Measurements from ENCODE around the gene ABTB1. TPM values are rescaled to one million over a fixed set of nuclear protein-coding genes. Genes with fewer than 3 reads are reported as not detected.

Gene ABTB1
- total and polyA plus RNA-seq, 2 donors (not counting 1 experiment from before 2014, with no cell fraction given): 11.8 to 15.5 TPM

DNA sequence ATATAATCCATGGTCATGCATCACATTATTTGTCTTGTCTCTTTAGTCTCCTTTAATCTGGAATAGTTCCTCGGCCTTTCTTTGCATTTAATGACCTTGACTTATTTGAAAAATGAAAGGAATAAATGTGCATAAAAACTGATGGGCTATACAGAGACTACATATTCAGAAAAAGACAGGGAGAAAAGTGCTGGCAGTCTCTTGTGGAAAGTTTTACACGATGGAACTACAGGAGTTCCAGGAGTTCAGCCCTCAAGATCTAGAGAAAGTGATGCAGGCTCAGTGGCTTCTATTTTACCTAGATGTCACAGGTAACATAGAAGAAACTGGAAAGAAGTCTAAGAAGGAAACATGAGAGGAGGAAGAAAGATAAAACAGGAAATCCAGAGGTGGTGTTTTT is 7.6 kb upstream of the ABTB1 start:
- Histone ChIP-seq H2AFZ (ENCODE audit: low read length) (no peak overlapping the region), H3K4me3 (replicated peaks in 1 of 4; ENCODE audit: control extremely low read depth in 1 of 4, insufficient read depth in 1 of 4, low read depth in 3 of 4, low read length in 4 of 4) (no peak overlapping the region), H3K4me2 (ENCODE audit: extremely low read depth, insufficient read depth, low read length) (no peak overlapping the region), H3K79me2 (ENCODE audit: control insufficient read depth, insufficient read depth, low read length) (no peaks in the 10 kb centered on the region), H4K20me1 (ENCODE audit: control insufficient read depth, extremely low read depth, insufficient read depth, low read length) (no peaks in the 10 kb centered on the region), H3K9ac (ENCODE audit: insufficient read depth, low read length) (no peak overlapping the region), H3K36me3 (ENCODE audit: control insufficient read depth, insufficient read depth, low read length) (no peaks in the 10 kb centered on the region), H3K4me1 (ENCODE audit: control insufficient read depth, extremely low read depth, insufficient read depth, low read length) (no peaks in the 10 kb centered on the region), H3K27ac (ENCODE audit: insufficient read depth, low read length) (no peak overlapping the region), H3K27me3 (ENCODE audit: control insufficient read depth, insufficient read depth, low read length) (no peaks in the 10 kb centered on the region), H3K9me3 (ENCODE audit: control insufficient read depth, insufficient read depth, low read depth, low read length) (no peaks in the 10 kb centered on the region)
- TF ChIP-seq, protein P1, sequence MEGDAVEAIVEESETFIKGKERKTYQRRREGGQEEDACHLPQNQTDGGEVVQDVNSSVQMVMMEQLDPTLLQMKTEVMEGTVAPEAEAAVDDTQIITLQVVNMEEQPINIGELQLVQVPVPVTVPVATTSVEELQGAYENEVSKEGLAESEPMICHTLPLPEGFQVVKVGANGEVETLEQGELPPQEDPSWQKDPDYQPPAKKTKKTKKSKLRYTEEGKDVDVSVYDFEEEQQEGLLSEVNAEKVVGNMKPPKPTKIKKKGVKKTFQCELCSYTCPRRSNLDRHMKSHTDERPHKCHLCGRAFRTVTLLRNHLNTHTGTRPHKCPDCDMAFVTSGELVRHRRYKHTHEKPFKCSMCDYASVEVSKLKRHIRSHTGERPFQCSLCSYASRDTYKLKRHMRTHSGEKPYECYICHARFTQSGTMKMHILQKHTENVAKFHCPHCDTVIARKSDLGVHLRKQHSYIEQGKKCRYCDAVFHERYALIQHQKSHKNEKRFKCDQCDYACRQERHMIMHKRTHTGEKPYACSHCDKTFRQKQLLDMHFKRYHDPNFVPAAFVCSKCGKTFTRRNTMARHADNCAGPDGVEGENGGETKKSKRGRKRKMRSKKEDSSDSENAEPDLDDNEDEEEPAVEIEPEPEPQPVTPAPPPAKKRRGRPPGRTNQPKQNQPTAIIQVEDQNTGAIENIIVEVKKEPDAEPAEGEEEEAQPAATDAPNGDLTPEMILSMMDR (conservative IDR thresholded peaks at IDR 0.05 in 1 of 2, IDR thresholded peaks at IDR 0.05 in 1 of 2; ENCODE audit: low read depth in 1 of 2, low read length in 2 of 2): no peak
- no peak for TF ChIP-seq EZH2 (IDR thresholded peaks at IDR 0.05; ENCODE audit: low read length, missing control alignments)
- no peak for DNase-seq (ENCODE audit: low read depth in 2 of 2)

DNA sequence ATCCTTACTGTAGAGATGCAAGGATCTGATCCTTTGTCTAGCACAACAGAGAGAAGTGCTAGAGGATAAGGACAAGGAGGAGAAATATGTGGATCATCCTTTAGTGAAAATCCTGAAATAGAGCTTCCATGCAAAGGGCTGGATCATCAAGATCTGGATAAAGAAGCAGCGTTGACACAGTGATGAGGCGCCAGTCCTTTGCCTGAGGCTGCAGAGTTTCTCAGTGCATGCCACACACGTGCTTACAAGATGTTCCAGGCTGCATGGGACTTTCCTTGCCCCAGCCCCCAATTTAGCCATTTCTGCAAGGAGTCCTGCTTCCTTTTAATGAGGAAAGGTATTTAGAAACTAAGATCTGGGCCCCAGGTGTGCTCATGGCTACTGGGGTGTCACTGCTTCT is 7.2 kb upstream of the ABTB1 start:
- no peaks in the 10 kb centered on the region for H3K9me3 ChIP-seq (ENCODE audit: control insufficient read depth, insufficient read depth, low read depth, low read length)
- H3K4me3 ChIP-seq (replicated peaks in 1 of 4; ENCODE audit: control extremely low read depth in 1 of 4, insufficient read depth in 1 of 4, low read depth in 3 of 4, low read length in 4 of 4): no peak overlapping the region
- no peak overlapping the region for H3K9ac ChIP-seq (ENCODE audit: insufficient read depth, low read length)
- H3K4me2 ChIP-seq (ENCODE audit: extremely low read depth, insufficient read depth, low read length): no peak overlapping the region
- no peaks in the 10 kb centered on the region for H3K4me1 ChIP-seq (ENCODE audit: control insufficient read depth, extremely low read depth, insufficient read depth, low read length)
- H2AFZ ChIP-seq (ENCODE audit: low read length): no peak overlapping the region
- DNase-seq (ENCODE audit: low read depth in 2 of 2): no peak
- no peaks in the 10 kb centered on the region for H4K20me1 ChIP-seq (ENCODE audit: control insufficient read depth, extremely low read depth, insufficient read depth, low read length)
- H3K36me3 ChIP-seq (ENCODE audit: control insufficient read depth, insufficient read depth, low read length): no peaks in the 10 kb centered on the region
- TF ChIP-seq, protein P1 (conservative IDR thresholded peaks at IDR 0.05 in 1 of 2, IDR thresholded peaks at IDR 0.05 in 1 of 2; ENCODE audit: low read depth in 1 of 2, low read length in 2 of 2): no peak
- TF ChIP-seq EZH2 (IDR thresholded peaks at IDR 0.05; ENCODE audit: low read length, missing control alignments): no peak
- H3K79me2 ChIP-seq (ENCODE audit: control insufficient read depth, insufficient read depth, low read length): no peaks in the 10 kb centered on the region
- no peaks in the 10 kb centered on the region for H3K27me3 ChIP-seq (ENCODE audit: control insufficient read depth, insufficient read depth, low read length)
- H3K27ac ChIP-seq (ENCODE audit: insufficient read depth, low read length): no peak overlapping the region

DNA sequence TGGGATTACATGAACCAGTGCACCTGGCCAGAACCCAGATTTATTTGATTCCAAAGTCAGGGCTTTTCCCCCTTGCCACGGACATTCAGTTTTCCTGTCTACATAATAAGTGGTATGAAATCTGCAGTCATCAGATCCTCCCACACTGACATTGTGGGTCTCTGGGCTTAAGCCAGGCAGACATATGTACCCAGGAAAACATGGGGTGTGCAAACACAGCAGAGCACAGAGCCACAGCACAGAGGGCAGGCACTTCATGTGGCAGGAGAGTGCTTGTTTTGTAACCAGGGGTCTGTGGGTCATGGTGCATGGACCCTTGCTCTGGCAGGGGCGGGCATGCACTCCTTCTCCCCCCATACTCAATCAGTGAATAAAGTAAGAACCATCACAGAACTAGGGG is 6.1 kb upstream of the ABTB1 start:
- Histone ChIP-seq H3K4me1 (ENCODE audit: control insufficient read depth, extremely low read depth, insufficient read depth, low read length) (no peaks in the 10 kb centered on the region), H4K20me1 (ENCODE audit: control insufficient read depth, extremely low read depth, insufficient read depth, low read length) (no peaks in the 10 kb centered on the region), H3K4me3 (replicated peaks in 1 of 4; ENCODE audit: control extremely low read depth in 1 of 4, insufficient read depth in 1 of 4, low read depth in 3 of 4, low read length in 4 of 4) (no peak overlapping the region), H3K79me2 (ENCODE audit: control insufficient read depth, insufficient read depth, low read length) (no peaks in the 10 kb centered on the region), H3K27ac (ENCODE audit: insufficient read depth, low read length) (no peak overlapping the region), H3K9ac (ENCODE audit: insufficient read depth, low read length) (no peak overlapping the region), H3K27me3 (ENCODE audit: control insufficient read depth, insufficient read depth, low read length) (no peaks in the 10 kb centered on the region), H2AFZ (ENCODE audit: low read length) (no peak overlapping the region), H3K36me3 (ENCODE audit: control insufficient read depth, insufficient read depth, low read length) (no peaks in the 10 kb centered on the region), H3K4me2 (ENCODE audit: extremely low read depth, insufficient read depth, low read length) (no peak overlapping the region), H3K9me3 (ENCODE audit: control insufficient read depth, insufficient read depth, low read depth, low read length) (no peaks in the 10 kb centered on the region)
- DNase-seq (ENCODE audit: low read depth in 2 of 2): no peak
- TF ChIP-seq EZH2 (IDR thresholded peaks at IDR 0.05; ENCODE audit: low read length, missing control alignments): no peak
- TF ChIP-seq, protein P1 (conservative IDR thresholded peaks at IDR 0.05 in 1 of 2, IDR thresholded peaks at IDR 0.05 in 1 of 2; ENCODE audit: low read depth in 1 of 2, low read length in 2 of 2): no peak

Measured in fibroblast of lung (primary cell).